Brain microvascular endothelial cell (primary cell): Measurements from ENCODE around the gene STRADA.

Experiments used
- DNase-seq: peaks from one replicate; pipeline ENCODE4 v3.0.0-alpha.2; 2020
- H3K27ac ChIP-seq: fragments of 250-450 bp; sonication (Bioruptor Pico); 2 replicates; pipeline ENCODE4 v1.5.1; 2020; ENCODE audit warnings: mild to moderate bottlenecking, moderate library complexity
- H3K27me3 ChIP-seq: fragments of 250-450 bp; sonication (Bioruptor Pico); replicated peaks from 2 replicates; pipeline ENCODE4 v1.5.1; 2020; ENCODE audit warnings: mild to moderate bottlenecking
- H3K36me3 ChIP-seq: fragments of 250-450 bp; sonication (Bioruptor Pico); replicated peaks from 2 replicates; pipeline ENCODE4 v1.5.1; 2020; ENCODE audit warnings: mild to moderate bottlenecking
- H3K4me3 ChIP-seq: 2 replicates; pipeline ENCODE4 v1.5.1; 2011; ENCODE audit warnings: low read depth, mild to moderate bottlenecking, control low read depth, low read length, moderate library complexity
- CTCF ChIP-seq: IDR thresholded peaks from 2 replicates; pipeline ENCODE4 v1.5.1; 2011; ENCODE audit warnings: low read depth, mild to moderate bottlenecking, moderate library complexity, low read length, control low read depth, inconsistent platforms; ENCODE audit errors: missing control alignments
- in situ Hi-C: cut with HindIII; loops from 2 replicates; pipeline ENCODE4 v1.10.0; 2017; ENCODE audit warnings: low sequenced_read_pairs, low pct_ligation_motif_present

Gene STRADA

GRCh38 chr17:63675607-63676546 is 65.7 kb downstream of the STRADA start:
- no peaks in the 10 kb centered on the region for H3K27me3 ChIP-seq
- peak; percentile 89 for DNase-seq
- in situ Hi-C loops = no loop called here
- H3K4me3 ChIP-seq = peak overlapping the region; percentile 6
- H3K27ac ChIP-seq = peak overlapping the region; percentile 63
- no peaks in the 10 kb centered on the region for H3K36me3 ChIP-seq
- no peak for TF ChIP-seq CTCF

GRCh38 chr17:63675231-63675606 is 66.4 kb downstream of the STRADA start:
- H3K27me3 ChIP-seq = no peaks in the 10 kb centered on the region
- no peak overlapping the region for H3K4me3 ChIP-seq
- TF ChIP-seq CTCF = no peak
- in situ Hi-C loops = no loop called here
- no peaks in the 10 kb centered on the region for H3K36me3 ChIP-seq
- peak overlapping the region; percentile 63 for H3K27ac ChIP-seq
- DNase-seq = peak; percentile 29

- no peak for DNase-seq
- in situ Hi-C loops = no loop called here
- H3K27me3 ChIP-seq = no peaks in the 10 kb centered on the region
- no peak overlapping the region for H3K27ac ChIP-seq
- no peak for TF ChIP-seq CTCF
- H3K36me3 ChIP-seq = peaks cover 5% of the 10 kb centered on the region
- H3K4me3 ChIP-seq = no peak overlapping the region
Measured at GRCh38 chr17:63672856-63673255, 68.7 kb downstream of the STRADA start.

- Histone ChIP-seq H3K36me3 (peaks cover 24% of the 10 kb centered on the region), H3K4me3 (no peak overlapping the region), H3K27me3 (no peaks in the 10 kb centered on the region), H3K27ac (no peak overlapping the region)
- in situ Hi-C loops = no loop called here
- TF ChIP-seq CTCF = no peak
- no peak for DNase-seq
Measured at GRCh38 chr17:63665527-63666214, 75.9 kb downstream of the STRADA start.

GRCh38 chr17:63659850-63660249 is 81.7 kb downstream of the STRADA start:
- H3K36me3 ChIP-seq = peaks cover 16% of the 10 kb centered on the region
- H3K27ac ChIP-seq = no peak overlapping the region
- in situ Hi-C loops = no loop called here
- no peaks in the 10 kb centered on the region for H3K27me3 ChIP-seq
- DNase-seq = no peak
- no peak overlapping the region for H3K4me3 ChIP-seq
- TF ChIP-seq CTCF = no peak
